NCI-H748 treated with DMSO at 0.1 percent for 48 hours (cell line): ENCODE data around the gene HMG20A.
"Not testable (repeated sequence)": the region's sequence is repeated elsewhere in the genome, so short reads cannot be mapped to it uniquely, and the experiment has no call there.

Source experiments
- DNase-seq: peaks from one replicate; lab custom pipeline; 2025; lab: John Stamatoyannopoulos, UW

The HMG20A gene

DNA sequence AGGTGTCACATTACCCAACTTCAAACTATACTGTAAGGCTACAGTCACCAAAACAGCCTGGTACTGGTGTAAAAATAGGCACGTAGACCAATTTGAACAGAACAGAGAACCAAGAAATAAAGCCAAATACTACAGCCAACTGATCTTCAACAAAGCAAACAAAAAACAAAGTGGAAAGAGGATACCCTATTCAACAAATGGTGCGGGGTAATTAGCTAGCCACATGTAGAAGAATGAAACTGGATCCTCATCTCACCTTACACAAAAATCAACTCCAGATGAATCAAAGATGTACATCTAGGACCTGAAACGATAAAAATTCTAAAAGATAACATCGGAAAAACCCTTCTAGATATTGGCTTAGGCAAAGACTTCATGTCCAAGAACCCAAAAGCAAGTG, 13.8 kb upstream of the HMG20A start:
- DNase-seq: peak; percentile 33

DNA sequence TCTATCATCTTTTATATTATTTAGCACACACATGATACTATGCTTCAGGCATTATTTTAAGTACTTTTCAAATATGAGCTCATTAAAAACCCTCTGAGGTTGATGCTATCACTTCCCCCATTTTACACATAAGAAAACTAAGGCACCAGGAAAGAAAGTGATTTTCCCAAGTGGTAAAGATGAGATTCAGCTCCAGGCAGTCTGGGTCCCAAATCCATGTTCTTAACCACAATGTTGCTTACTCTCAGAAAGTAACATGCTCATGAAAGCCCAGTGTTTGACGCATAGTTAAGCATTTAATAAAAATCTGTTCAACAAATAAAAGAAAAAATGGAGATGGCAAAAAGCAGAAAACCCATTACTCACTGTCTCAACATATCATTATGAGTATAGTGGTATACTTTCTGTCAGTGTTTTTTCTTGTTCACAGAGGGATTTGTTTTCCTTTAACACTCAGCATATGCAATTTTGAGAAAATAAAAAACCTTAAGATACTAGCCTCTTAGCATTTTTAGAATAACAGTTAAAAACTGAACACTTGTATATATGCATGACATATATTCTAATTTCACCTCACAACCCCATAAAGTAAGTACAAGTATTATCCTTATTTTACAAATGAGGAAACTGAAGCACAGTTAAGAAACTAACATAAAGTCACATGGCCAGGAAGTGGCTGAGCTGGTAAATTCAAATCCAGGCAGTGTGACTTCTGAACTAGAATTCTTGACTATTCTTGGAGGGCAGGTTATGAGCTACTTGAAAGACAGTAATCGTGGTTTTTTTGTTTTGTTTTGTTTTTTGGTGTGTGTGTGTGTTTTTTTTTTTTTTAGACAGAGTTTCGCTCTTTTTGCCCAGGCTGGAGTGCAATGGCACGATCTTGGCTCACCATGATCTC, 11.2 kb upstream of the HMG20A start:
- no peak for DNase-seq

DNA sequence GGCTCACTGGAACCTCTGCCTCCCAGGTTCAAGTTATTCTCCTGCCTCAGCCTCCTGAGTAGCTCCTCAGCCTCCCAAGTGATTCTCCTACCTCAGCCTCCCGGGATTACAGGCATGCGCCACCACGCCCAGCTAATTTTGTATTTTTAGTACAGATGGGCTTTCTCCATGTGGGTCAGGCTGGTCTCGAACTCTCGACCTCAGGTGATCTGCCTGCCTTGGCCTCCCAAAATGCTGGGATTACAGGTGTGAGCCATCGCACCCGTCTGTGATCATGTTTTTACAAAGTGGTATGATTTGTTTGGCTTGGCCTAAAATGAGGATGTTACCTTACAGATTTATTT, 10.6 kb upstream of the HMG20A start:
- not testable (repeated sequence) for DNase-seq

DNA sequence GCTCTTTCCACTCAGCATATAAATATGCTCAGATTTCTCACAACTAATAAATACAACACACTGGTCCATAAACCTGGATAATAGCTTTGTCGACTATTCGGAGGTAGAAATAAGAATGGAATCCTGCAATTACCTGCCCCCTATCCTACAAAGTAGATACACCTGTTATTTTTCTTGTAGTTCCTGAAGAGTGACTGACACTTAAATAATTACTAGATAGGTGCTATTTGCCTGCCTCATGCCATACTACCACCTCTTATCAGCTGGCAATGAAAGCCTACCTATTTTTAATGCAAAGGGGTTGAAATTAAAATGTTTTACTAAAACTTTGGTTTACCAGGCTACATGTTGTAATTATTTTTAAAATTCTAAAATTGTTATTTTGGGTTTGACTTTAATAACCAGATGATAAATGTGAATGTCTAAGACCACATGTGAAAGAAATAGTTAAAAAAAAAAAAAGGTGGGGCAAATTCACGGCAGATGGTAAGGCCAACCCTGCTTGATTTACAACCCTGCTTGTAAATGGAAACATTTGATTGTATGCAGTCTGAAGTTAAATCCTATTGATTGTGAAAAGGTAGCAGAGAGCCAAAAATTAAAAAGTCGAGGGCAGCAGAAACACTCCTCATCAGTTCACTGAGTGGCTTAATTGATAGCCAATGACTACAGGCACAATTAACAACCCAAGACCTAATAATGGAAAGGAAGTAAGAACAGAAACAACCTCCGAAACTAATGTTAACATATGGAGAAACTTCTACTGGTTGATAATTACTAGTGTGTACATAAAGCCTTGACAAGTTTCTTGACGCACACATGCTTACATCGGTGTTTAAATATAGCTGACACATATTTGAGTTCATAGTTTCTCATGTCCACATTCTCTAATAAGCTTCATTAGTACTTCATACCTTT, 9.7 kb upstream of the HMG20A start:
- no peak for DNase-seq

DNA sequence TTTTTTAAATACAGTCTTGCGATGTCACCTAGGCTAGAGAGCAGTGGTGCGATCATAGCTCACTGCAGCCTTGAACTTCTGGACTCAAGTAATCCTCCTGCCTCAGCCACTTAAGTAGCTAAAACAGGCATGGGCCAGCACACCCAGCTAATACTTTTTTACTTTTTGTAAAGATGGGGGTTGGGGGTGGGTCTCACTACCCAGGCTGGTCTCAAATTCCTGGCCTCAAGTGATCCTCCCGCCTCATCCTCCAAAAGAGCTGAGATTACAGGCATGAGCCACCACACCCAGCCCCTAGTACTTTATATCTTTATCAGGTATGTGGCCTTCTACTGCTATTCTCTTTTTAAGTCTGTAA, 9.1 kb upstream of the HMG20A start:
- no peak for DNase-seq

DNA sequence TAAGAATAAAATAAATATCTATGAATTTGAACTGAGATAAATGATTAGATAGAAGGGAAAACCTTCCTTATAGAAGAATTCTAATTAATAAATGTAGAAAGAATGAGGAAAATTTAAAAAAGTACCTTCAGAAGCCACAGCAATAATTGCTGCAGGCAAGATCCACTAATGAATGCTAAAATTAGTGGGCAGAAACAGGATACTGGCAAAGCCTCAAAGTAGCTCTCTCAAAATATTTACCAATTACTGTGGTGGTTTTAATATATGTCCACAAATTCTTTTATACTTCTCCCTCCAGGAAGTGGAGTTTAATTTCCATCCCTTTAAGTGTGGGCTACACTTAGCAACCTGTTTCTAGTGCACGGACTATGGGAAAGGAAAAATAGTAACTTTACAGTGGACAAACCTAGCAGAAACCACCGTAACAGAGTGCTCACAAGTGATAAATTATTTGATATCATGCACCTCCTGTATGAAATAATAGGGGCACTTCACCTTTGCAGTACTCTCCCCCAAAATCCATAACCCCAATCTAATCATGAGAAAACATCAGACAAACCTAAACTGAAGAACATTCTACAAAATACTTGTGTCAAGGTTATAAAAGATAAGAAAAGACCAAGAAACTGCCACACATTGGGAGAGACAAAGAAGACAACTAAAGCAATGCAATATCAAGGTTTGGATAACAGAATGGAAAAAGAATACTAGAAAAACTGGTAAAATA, 7.6 kb upstream of the HMG20A start:
- DNase-seq: peak; percentile 24

DNA sequence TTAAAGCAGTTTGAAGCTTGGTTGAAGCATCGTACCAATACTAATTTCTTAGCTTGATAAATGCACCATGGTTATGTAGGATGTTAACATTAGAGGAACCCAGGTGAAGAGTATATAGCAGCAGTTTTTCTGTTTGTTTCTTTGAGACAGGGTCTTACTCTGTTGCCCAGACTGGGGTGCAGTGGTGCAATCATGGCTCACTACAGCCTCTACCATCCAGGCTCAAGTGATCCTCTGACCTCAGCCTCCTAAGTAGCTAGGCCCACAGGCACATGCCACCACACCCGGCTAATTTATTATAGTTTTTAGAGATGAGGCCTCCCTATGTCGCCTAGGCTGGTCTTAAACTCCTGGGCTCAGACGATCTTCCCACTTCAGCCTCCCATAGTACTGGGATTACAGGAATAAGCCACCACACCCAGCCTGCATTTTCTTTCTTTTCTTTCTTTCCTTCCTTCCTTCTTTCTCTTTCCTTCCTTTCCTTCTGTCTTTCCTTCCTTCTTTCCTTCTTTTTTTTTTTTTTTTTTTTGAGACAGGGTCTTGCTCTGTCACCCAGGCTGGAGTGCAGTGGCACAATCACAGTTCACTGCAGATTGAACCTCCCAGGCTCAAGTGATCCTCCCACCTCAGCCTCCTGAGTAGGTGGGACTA, 6.9 kb upstream of the HMG20A start:
- DNase-seq: no peak

DNA sequence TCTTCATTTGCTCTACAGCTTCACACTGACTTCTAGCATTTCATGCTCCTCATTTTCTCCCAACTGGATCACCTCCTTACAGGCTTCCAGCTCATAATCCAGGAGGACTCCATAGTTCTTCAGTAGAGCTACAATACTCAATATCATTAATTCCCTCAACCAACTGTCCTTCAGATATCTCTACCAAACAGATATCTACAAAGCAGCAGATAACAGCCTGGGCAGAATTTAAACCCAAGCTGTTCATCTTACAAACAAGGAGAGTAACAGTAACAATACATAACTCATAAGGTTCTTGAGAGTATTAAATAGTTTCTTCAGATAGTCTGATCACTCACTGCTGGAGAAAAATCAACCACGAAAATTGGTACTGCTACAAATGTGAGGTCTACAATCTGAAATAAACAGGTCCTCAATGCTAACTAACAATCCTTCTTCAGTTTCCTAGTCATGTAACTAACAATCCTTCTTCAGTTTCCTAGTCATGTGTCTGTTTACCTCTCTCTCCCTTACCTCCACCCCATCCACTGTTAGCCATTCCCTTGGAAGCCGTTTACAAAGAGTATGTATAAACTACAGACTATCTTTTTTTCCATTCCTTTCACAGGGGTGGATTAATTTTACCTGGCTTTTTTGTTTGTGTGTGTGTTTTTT, 5.8 kb upstream of the HMG20A start:
- DNase-seq: no peak

DNA sequence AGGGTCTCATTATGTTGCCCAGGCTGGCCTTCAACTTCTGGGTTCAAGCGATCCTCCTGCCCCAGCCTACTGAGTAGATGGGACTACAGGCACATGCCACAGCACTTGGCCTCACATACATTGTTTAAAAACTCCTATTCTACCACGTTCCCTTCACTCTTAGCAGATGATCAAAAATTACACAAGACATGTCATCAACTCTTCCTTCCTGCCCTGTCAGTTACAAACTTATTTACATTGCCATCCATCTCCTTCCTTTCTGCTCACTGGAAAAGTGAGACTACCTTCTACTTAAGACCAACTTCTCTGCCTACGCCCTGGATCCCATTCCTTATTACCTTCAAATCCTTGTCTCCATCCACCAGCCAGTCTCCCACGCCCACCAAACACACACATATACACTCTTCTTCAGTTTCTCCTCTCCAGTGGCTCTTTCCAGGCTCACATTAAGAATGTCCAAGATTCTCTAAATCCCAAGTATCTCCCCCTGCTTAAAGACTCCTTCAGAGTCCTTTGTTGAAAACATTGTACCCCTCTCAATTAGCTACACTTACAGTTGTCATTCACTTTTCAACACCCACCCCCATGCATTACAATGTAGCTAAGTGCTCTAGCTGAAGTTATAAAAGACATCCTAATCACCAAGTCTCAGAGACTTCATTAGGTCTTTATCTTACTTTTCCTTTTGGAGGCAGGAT, 5.1 kb upstream of the HMG20A start:
- DNase-seq: no peak

DNA sequence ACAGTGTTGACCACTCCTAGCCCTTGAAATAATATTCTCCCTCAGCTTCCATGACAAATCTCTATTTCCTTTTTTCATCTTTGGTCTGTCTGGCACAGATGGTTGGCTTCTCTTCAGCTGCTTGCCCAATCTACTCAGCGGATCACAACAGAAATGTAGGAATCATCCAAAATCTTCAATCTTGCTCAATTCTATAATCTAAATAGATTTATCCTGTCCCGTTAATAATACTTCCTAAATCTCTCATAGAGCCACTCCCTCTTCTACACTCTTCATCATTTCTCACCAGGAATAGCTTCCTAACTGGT, 4.6 kb upstream of the HMG20A start:
- no peak for DNase-seq

DNA sequence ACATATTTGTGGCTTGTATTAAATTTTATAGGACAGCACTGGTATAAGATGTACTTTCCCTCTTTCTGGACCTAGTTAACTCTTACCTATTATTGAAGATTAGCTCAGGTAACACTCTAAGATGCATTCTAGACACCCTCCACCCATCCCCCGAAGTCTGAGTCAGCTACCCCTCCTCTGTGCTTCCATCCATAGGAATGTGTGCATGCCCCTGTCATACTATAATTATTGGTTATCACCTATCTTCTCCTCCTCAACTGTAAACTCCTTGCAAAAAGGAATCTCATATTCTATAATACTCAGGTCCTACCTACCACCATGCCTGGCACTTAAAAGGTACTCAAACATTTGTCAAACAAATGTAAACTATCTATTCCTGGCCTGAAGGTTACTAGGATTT, 3.7 kb upstream of the HMG20A start:
- DNase-seq: no peak

DNA sequence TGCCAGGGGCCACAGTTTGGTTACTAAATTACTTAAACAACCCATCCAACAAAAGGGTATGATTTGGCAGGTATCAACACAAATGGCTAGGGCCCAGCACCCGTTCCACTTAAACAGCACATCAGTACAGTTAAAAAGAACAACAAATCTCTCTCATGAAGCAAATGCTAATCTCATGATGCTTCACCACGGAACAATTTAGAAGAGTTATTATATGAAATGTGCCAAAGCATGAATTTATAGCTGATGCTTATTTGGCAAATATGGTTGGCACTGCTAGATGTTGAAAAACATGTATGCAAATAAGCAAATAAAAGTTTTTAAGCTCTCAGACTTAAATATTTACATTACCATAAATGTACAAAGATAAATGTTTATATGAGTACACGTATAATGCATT, 3.1 kb upstream of the HMG20A start:
- DNase-seq: no peak

DNA sequence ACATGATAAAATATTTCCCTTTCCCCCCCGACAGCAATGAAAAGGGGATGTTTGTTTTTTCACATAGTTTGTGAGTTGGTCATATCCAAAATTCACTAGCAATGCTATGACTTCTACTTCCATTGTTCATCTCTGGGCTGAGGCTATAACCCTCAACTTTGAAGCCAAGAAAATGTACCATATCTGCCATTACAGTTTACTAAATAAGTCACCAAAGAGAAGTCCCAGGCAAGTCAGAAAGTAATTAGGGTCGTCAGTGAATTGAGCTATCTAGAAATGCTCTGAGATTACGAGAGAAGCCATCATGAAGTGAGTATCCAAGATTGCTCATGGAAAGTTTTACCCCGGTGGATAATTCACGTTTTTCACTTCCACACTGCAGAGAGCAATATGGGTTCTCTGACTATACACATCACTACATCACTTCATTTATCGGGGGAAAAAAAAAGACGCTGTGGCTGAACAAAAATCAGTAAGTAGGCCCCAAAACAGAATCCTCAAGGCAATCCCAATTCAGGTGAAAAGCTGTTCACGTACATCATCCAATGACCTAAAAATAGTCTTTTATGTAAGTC, 2.2 kb upstream of the HMG20A start:
- DNase-seq: no peak

DNA sequence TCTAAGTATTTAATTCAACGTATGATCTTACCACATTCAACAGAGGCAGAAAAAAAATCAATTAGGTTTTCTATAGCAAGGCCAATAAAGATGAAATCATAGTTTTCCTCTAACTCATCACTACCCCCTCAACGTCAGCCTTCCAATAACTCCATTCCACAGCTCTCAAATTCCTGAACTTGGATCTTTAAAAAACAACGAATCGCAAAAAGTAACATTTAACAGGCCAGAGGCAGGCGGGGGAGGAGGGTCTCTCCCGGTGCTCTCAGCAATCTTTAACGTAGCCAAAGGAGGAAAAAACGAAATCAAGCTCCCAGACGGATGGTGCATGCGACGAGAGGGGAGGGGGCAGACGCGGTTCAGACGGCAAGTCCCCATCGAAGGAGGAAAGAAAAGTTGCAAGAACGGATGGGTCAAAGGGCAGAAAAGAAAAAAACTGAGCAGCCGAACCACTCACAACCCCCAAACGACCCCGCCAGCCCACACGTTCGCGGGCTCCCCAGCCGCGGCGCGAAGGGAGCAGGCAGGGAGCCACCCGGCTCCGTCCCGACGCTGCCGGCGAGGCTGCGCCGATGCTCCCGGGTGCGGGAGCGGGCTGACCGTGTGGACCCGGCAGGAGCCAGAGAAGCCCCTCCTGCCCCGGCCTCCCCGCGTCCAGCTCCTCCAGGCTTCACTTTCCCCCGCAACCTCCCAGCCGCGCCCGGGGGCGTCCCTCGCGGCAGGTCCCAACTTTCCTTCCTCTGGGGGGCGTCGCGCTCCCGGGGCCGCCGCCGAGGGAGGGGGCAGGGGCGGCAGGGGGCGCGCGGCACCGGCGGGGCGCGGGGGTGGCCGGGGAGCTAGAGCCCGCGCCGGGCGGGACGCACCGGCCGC, 1.5 kb upstream of the HMG20A start:
- DNase-seq: no peak

DNA sequence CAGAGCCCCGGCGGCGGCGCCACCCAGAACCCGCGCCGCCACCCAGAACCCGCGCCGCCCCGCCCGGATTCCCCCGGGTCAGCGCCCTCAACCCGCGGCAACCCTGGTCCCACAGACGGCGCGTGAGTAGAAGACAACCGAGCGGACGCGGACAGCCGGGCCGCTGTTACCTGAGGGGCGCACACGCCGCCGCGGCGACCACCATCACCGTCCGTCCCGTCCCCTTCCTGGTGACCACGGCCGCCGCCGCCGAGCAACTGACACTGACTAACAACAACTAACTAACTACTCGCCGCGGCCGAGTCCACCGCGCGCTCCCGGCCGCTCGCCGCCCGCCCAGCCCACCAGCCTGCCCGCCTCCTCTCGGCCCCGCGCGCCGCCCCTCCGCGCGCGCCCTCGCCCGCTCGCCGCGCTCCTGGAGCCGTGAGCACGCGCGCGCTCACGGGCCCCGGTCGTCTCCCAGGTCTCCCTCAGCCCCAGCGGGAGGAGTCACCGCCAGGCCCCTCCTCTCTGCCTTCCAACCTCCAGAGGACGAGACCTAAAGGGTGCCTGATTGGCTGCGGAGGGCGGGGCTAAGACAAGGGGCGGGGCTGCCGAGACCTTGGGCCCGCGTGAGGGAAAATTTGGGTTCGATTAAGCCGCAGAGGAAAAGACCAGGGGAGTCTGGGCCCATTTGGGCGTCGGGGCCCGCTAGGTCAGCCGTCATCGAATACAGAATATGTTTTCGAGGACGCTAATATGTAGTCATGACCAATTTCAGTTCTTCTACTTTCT, 665 bp upstream of the HMG20A start, which contains the start of gene PEAK1:
TSS of gene PEAK1 (minus strand) at position 269 of the 774 bp plus-strand sequence. CDS start 238,178 bp downstream, outside the sequence.
- DNase-seq: peak; percentile 83

DNA sequence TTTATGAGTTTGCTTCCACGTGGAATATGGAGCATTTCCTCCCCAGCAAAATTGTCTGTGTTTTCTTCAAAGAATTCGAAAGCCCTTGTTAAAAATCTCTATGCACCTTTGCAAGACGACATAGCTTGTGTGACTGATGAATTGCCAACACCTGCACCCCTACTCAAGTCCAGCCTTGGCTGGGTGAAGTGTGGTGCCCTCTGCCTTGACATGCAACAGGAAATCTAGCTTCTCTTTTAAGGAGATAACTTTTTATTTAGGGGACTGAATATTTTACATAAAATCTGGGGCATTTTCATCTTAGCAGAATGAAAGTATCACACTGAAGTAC, 647 bp downstream of the HMG20A start:
- DNase-seq: no peak

DNA sequence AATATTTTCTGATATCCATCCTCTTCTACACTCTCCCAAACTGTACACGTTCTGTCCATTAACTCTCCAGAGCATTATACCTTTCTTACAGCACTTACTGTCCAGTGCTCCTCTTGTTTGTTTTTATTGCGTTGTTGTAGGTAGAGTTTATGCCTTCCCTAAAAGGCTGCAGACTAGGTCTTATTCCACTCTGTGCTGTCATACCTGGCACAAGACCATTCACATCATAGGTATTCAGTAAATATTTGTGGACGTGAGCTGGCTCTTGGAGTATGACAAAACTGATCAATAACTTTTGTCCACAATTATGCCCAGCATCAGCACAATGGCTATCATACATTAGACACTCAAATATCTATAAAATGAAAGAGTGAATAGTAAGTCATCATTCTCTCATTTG, 4.4 kb downstream of the HMG20A start:
- no peak for DNase-seq

DNA sequence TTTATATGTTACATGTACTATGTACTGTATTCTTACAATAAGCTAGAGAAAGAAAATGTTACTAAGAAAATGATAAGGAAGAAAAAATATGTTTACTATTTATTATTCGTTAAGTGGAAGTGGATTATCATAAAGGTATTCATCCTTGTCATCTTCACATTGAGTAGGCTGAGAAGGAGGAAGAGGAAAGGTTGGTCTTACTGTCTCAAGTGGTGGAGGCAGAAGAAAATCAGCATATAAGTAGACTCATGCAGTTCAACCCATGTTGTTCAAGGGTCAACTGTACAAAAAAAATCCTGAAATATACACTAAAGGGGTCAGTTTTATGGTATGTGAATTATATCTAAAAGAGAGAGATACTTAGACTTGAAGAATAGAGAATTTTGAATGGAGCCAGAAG, 5.7 kb downstream of the HMG20A start:
- no peak for DNase-seq

DNA sequence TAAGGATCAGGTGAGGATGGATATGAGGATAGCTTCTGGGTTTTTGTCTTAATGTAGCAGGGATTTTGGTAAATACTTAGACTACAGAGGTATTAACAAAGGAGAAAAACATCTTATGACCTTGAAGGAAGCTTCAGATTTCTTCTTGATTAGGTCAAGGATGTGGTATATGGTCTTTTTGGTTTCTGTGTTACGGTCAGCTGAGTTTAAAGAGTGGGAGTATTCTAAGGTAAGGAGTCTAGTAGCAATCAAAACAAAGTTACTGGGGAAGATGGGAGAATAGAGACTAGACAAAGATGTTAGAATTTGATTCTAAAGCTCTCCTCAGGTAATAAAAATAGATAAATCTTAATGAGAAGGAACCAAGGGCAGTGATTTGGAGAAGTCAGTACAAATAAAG, 6.2 kb downstream of the HMG20A start:
- DNase-seq: no peak
